H1 (cell line): Measurements from ENCODE around the gene CD44. TPM values are rescaled to one million over a fixed set of nuclear protein-coding genes. Genes with fewer than 3 reads are reported as not detected.

Experiments
- CBX5 ChIP-seq: fragments of 300-800, 300-1000 bp; sonication (generic); IDR thresholded peaks from 2 replicates; pipeline ENCODE4 v1.7.1; 2016; ENCODE audit warnings: antibody characterized with exemption, low read length, low read depth
- JUN ChIP-seq: IDR thresholded peaks from 2 replicates; pipeline ENCODE4 v1.6.1; 2011; ENCODE audit warnings: low read depth, mild to moderate bottlenecking, improper control_type of control experiment, low read length
- KDM1A ChIP-seq: fragments of 200-600, 300-600 bp; sonication (generic); IDR thresholded peaks from 2 replicates; pipeline ENCODE4 v1.7.1; 2016; ENCODE audit warnings: mild to moderate bottlenecking, low read length, borderline replicate concordance
- MAX ChIP-seq: IDR thresholded peaks from 2 replicates; pipeline ENCODE4 v1.6.1; 2012; ENCODE audit warnings: inconsistent platforms
- POLR2AphosphoS5 ChIP-seq: IDR thresholded peaks from 2 replicates; pipeline ENCODE4 v1.6.1; 2011; ENCODE audit warnings: low read depth, low read length
- SAP30 ChIP-seq: fragments of 300-600 bp; sonication (generic); IDR thresholded peaks from 2 replicates; pipeline ENCODE4 v1.7.1; 2012; ENCODE audit warnings: low read length, moderate library complexity, mild to moderate bottlenecking, inconsistent platforms; ENCODE audit not compliant: insufficient read depth, insufficient replicate concordance
- SIX5 ChIP-seq: IDR thresholded peaks from 2 replicates; pipeline ENCODE4 v1.6.1; 2011; ENCODE audit warnings: mild to moderate bottlenecking, low read depth, low read length
- SRF ChIP-seq: IDR thresholded peaks from 2 replicates; pipeline ENCODE4 v1.6.1; 2011; ENCODE audit warnings: mild to moderate bottlenecking, low read depth, low read length, moderate library complexity
- polyA plus RNA-seq, 7 experiments: library from polyadenylated mRNA; depleted of rRNA in 3 of 7; stranded (reverse) in 5 of 7; unstranded in 2 of 7; fragments of >200 nt in 5 of 7; fragments of 200-250 nt in 2 of 7; gene quantifications; 1 replicate in 5 of 7; 2 replicates in 1 of 7; 4 replicates in 1 of 7; pipeline versions ENCODE4 v1.2.1 to v1.2.3, GENCODE V29; 2011 to 2013; ENCODE audit warnings: missing spikeins in 2 of 7, mixed read lengths in 2 of 7
- total RNA-seq: library from RNA; stranded (reverse); fragmentation: NEBNext Ultra II Directional; extraction: Animal tissue kit (Norgen Biotek cat#: 25700); gene quantifications from 2 replicates; pipeline ENCODE4 v1.2.1, GENCODE V29; 2021

Gene CD44
- total and polyA plus RNA-seq, 2 of the 8 experiments (the other 6 are each of a cell fraction or from before 2014, with no cell fraction given): 11.8 to 13.7 TPM

- TF ChIP-seq KDM1A: no peak
- no peak for TF ChIP-seq CBX5
- no peak for TF ChIP-seq SIX5
- TF ChIP-seq MAX: no peak
- no peak for TF ChIP-seq POLR2AphosphoS5
- no peak for TF ChIP-seq JUN
- TF ChIP-seq SRF: no peak
- TF ChIP-seq SAP30: no peak
- TF ChIP-seq, all 59 proteins: peak for 0
Measured at GRCh38 chr11:35178067-35178805, 39.3 kb downstream of the CD44 start (continued).
